WERI-Rb-1 (cell line): ENCODE measurements around the gene CLEC14A.
A peak's percentile ranks its signal among the peaks of the same experiment; 100 is the strongest.

ENCODE experiments used
- DNase-seq: peaks from one replicate; pipeline ENCODE4 v3.0.0-alpha.2; 2020
- H3K27ac ChIP-seq: fragments of 250-450 bp; sonication (Bioruptor Pico); 2 replicates; pipeline ENCODE4 v1.5.1; 2020; ENCODE audit warnings: mild to moderate bottlenecking, moderate library complexity
- H3K27me3 ChIP-seq: fragments of 250-450 bp; sonication (Bioruptor Pico); 2 replicates; pipeline ENCODE4 v1.5.1; 2021; ENCODE audit warnings: mild to moderate bottlenecking, low read depth, moderate library complexity; ENCODE audit not compliant: insufficient read depth, severe bottlenecking
- H3K36me3 ChIP-seq: fragments of 250-450 bp; sonication (Bioruptor Pico); 2 replicates; pipeline ENCODE4 v1.5.1; 2020; ENCODE audit warnings: mild to moderate bottlenecking, moderate library complexity
- H3K4me3 ChIP-seq: 2 replicates; pipeline ENCODE4 v1.5.1; 2011; ENCODE audit warnings: low read depth, mild to moderate bottlenecking, control low read depth, low read length
- H3K9me3 ChIP-seq: fragments of 250-450 bp; sonication (Bioruptor Pico); 2 replicates; pipeline ENCODE4 v1.5.1; 2021; ENCODE audit warnings: mild to moderate bottlenecking, moderate library complexity; ENCODE audit not compliant: severe bottlenecking
- TF ChIP-seq, protein P1 (sequence below): IDR thresholded peaks from 2 replicates; pipeline ENCODE4 v1.5.1; 2011; ENCODE audit warnings: low read depth, mild to moderate bottlenecking, control low read depth, inconsistent platforms, low read length

Gene CLEC14A

DNA sequence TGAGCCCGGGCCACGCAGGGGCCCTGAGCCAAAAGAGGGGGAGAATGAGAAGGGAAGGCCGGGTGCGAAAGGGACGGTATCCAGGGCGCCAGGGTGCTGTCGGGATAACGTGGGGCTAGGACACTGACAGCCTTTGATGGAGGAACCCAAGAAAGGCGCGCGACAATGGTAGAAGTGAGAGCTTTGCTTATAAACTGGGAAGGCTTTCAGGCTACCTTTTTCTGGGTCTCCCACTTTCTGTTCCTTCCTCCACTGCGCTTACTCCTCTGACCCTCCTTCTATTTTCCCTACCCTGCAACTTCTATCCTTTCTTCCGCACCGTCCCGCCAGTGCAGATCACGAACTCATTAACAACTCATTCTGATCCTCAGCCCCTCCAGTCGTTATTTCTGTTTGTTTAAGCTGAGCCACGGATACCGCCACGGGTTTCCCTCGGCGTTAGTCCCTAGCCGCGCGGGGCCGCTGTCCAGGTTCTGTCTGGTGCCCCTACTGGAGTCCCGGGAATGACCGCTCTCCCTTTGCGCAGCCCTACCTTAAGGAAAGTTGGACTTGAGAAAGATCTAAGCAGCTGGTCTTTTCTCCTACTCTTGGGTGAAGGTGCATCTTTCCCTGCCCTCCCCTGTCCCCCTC lies 45.2 kb downstream of the CLEC14A start:
- H3K27me3 ChIP-seq = peaks cover 51% of the 10 kb centered on the region
- TF ChIP-seq, protein P1, sequence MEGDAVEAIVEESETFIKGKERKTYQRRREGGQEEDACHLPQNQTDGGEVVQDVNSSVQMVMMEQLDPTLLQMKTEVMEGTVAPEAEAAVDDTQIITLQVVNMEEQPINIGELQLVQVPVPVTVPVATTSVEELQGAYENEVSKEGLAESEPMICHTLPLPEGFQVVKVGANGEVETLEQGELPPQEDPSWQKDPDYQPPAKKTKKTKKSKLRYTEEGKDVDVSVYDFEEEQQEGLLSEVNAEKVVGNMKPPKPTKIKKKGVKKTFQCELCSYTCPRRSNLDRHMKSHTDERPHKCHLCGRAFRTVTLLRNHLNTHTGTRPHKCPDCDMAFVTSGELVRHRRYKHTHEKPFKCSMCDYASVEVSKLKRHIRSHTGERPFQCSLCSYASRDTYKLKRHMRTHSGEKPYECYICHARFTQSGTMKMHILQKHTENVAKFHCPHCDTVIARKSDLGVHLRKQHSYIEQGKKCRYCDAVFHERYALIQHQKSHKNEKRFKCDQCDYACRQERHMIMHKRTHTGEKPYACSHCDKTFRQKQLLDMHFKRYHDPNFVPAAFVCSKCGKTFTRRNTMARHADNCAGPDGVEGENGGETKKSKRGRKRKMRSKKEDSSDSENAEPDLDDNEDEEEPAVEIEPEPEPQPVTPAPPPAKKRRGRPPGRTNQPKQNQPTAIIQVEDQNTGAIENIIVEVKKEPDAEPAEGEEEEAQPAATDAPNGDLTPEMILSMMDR = no peak
- no peak for DNase-seq
- H3K4me3 ChIP-seq = no peak overlapping the region
- no peaks in the 10 kb centered on the region for H3K36me3 ChIP-seq
- H3K27ac ChIP-seq = no peak overlapping the region
- H3K9me3 ChIP-seq = peaks cover 14% of the 10 kb centered on the region

DNA sequence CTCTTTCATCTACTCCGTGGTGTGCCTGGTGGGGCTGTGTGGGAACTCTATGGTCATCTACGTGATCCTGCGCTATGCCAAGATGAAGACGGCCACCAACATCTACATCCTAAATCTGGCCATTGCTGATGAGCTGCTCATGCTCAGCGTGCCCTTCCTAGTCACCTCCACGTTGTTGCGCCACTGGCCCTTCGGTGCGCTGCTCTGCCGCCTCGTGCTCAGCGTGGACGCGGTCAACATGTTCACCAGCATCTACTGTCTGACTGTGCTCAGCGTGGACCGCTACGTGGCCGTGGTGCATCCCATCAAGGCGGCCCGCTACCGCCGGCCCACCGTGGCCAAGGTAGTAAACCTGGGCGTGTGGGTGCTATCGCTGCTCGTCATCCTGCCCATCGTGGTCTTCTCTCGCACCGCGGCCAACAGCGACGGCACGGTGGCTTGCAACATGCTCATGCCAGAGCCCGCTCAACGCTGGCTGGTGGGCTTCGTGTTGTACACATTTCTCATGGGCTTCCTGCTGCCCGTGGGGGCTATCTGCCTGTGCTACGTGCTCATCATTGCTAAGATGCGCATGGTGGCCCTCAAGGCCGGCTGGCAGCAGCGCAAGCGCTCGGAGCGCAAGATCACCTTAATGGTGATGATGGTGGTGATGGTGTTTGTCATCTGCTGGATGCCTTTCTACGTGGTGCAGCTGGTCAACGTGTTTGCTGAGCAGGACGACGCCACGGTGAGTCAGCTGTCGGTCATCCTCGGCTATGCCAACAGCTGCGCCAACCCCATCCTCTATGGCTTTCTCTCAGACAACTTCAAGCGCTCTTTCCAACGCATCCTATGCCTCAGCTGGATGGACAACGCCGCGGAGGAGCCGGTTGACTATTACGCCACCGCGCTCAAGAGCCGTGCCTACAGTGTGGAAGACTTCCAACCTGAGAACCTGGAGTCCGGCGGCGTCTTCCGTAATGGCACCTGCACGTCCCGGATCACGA lies 46.0 kb downstream of the CLEC14A start:
- DNase-seq = no peak
- no peak overlapping the region for H3K4me3 ChIP-seq
- TF ChIP-seq, protein P1 = no peak

DNA sequence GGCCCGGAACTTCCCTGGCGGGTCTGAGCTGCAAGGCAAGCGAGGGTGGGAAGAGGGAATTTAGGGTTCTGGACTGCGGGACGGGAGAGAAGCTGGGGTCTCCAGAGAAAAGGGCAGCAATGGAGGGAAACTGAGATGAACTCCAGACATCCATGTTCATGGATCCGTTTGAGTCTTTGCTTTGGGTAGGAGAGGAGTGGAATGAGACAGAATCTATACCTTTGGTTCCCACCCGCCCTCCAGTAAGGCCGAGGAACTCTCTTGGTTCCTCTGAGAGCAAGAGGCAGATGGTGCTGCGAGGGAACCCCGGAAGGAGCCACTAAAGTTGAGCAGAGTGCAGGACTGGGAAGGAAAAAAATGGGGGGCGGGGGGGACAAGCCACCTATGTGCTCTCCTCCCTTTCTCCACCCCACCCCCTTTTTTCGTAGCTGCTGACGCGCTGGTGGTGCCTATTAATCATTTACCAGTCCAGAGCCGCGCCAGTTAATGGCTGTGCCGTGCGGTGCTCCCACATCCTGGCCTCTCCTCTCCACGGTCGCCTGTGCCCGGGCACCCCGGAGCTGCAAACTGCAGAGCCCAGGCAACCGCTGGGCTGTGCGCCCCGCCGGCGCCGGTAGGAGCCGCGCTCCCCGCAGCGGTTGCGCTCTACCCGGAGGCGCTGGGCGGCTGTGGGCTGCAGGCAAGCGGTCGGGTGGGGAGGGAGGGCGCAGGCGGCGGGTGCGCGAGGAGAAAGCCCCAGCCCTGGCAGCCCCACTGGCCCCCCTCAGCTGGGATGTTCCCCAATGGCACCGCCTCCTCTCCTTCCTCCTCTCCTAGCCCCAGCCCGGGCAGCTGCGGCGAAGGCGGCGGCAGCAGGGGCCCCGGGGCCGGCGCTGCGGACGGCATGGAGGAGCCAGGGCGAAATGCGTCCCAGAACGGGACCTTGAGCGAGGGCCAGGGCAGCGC lies 47.0 kb downstream of the CLEC14A start:
- peak overlapping the region; percentile 43 for H3K4me3 ChIP-seq

More for the DNA sequence above, 46.0 kb downstream of the CLEC14A start:
- Histone ChIP-seq H3K27me3 (peaks cover 51% of the 10 kb centered on the region), H3K36me3 (no peaks in the 10 kb centered on the region), H3K27ac (no peak overlapping the region), H3K9me3 (peaks cover 14% of the 10 kb centered on the region)

GRCh38 chr14:38207736-38208617 lies 47.9 kb downstream of the CLEC14A start, which contains the start of gene SSTR1:
SSTR1 (plus strand) TSS chr14:38207904; CDS start chr14:38209390, 1,486 bp downstream.
- TF ChIP-seq, protein P1 = no peak
- H3K4me3 ChIP-seq = peak within 1 kb of the TSS; percentile 43
- no peak within 1 kb of the TSS for H3K27ac ChIP-seq

More for the DNA sequence above, 47.0 kb downstream of the CLEC14A start:
- Histone ChIP-seq H3K36me3 (no peaks in the 10 kb centered on the region), H3K27me3 (peaks cover 48% of the 10 kb centered on the region), H3K27ac (no peak overlapping the region), H3K9me3 (peaks cover 14% of the 10 kb centered on the region)
- TF ChIP-seq, protein P1 = peak; percentile 43
- DNase-seq = peak; percentile 19

GRCh38 chr14:38207377-38207735 lies 48.5 kb downstream of the CLEC14A start:
- H3K27me3 ChIP-seq = peaks cover 48% of the 10 kb centered on the region

More at GRCh38 chr14:38207736-38208617, 47.9 kb downstream of the CLEC14A start, which contains the start of gene SSTR1:
- peaks cover 14% of the 10 kb centered on the region for H3K9me3 ChIP-seq
- no peaks in the 10 kb centered on the region for H3K36me3 ChIP-seq
- peaks cover 48% of the 10 kb centered on the region for H3K27me3 ChIP-seq
- peak; percentile 16 for DNase-seq

More at GRCh38 chr14:38207377-38207735, 48.5 kb downstream of the CLEC14A start:
- no peak overlapping the region for H3K4me3 ChIP-seq
- TF ChIP-seq, protein P1 = no peak
- no peaks in the 10 kb centered on the region for H3K36me3 ChIP-seq
- no peak overlapping the region for H3K27ac ChIP-seq
- DNase-seq = no peak
- H3K9me3 ChIP-seq = peaks cover 14% of the 10 kb centered on the region
